Measurements from ENCODE around the gene ABHD15. TPM values are rescaled to one million over a fixed set of nuclear protein-coding genes. Genes with fewer than 3 reads are reported as not detected.
A peak's percentile ranks its signal among the peaks of the same experiment; 100 is the strongest.

Gene ABHD15
- total and polyA plus RNA-seq, 9 of the 15 experiments (the other 6 are each of a cell fraction or from before 2014, with no cell fraction given) = 0.85 to 4.2 (median 2.1) TPM

DNA sequence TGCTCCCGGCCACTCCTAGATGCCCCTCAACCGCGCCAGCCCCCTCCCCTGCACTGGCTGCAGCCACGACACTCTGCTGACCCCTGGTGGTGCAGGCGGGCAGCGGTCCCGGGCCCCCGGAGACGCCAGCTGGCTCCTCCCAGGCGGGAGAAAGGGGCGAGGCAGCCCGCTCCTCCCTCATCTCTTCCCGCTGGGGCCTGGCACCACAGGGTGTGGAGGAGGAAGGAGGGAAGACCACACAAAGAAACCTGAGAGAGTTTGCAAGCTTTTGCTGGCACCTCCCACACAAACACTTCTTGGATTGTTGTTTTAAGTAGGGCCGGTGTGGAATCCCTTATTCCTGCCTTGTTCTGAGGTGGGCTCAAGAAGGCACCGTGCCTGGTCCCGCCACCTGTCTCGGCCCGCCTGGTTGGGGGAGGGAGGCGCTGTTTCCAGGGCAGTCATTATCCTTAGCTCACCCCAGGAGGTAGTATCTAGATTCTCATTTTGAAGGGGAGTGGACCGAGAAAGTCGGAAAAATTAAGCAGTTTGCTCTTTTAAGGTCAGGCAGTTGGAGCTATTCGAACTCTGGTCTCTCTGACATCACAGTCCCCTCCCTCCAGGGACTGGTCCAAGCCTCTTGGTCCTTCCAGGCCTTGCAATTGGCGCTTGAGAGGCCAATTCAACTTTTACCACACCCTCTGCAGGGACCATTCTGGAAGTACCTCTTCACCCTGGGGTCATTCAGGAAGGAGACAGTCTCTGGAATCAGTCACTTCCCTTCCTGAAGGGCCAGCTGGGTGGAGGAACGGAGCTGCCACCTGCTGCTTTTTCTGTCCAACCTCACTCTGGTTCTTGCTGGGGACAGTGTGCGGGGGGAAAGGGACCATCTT is 25.1 kb upstream of the ABHD15 start (continued):
- TF ChIP-seq, protein P1, sequence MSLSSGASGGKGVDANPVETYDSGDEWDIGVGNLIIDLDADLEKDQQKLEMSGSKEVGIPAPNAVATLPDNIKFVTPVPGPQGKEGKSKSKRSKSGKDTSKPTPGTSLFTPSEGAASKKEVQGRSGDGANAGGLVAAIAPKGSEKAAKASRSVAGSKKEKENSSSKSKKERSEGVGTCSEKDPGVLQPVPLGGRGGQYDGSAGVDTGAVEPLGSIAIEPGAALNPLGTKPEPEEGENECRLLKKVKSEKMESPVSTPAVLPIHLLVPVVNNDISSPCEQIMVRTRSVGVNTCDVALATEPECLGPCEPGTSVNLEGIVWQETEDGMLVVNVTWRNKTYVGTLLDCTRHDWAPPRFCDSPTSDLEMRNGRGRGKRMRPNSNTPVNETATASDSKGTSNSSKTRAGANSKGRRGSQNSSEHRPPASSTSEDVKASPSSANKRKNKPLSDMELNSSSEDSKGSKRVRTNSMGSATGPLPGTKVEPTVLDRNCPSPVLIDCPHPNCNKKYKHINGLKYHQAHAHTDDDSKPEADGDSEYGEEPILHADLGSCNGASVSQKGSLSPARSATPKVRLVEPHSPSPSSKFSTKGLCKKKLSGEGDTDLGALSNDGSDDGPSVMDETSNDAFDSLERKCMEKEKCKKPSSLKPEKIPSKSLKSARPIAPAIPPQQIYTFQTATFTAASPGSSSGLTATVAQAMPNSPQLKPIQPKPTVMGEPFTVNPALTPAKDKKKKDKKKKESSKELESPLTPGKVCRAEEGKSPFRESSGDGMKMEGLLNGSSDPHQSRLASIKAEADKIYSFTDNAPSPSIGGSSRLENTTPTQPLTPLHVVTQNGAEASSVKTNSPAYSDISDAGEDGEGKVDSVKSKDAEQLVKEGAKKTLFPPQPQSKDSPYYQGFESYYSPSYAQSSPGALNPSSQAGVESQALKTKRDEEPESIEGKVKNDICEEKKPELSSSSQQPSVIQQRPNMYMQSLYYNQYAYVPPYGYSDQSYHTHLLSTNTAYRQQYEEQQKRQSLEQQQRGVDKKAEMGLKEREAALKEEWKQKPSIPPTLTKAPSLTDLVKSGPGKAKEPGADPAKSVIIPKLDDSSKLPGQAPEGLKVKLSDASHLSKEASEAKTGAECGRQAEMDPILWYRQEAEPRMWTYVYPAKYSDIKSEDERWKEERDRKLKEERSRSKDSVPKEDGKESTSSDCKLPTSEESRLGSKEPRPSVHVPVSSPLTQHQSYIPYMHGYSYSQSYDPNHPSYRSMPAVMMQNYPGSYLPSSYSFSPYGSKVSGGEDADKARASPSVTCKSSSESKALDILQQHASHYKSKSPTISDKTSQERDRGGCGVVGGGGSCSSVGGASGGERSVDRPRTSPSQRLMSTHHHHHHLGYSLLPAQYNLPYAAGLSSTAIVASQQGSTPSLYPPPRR (CRISPR knock-in tag; IDR thresholded peaks at IDR 0.05; ENCODE audit: borderline replicate concordance) = no peak
- TF ChIP-seq, protein P2, sequence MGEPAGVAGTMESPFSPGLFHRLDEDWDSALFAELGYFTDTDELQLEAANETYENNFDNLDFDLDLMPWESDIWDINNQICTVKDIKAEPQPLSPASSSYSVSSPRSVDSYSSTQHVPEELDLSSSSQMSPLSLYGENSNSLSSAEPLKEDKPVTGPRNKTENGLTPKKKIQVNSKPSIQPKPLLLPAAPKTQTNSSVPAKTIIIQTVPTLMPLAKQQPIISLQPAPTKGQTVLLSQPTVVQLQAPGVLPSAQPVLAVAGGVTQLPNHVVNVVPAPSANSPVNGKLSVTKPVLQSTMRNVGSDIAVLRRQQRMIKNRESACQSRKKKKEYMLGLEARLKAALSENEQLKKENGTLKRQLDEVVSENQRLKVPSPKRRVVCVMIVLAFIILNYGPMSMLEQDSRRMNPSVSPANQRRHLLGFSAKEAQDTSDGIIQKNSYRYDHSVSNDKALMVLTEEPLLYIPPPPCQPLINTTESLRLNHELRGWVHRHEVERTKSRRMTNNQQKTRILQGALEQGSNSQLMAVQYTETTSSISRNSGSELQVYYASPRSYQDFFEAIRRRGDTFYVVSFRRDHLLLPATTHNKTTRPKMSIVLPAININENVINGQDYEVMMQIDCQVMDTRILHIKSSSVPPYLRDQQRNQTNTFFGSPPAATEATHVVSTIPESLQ (CRISPR knock-in tag; IDR thresholded peaks at IDR 0.05) = no peak
- TF ChIP-seq PCBP1 (IDR thresholded peaks at IDR 0.05; ENCODE audit: low read depth, low read length, poor library complexity, severe bottlenecking) (no peak), DDX20 (tag; IDR thresholded peaks at IDR 0.05; ENCODE audit: low read depth) (no peak), ZNF644 (tag; IDR thresholded peaks at IDR 0.05; ENCODE audit: low read depth) (no peak), ARID2 (IDR thresholded peaks at IDR 0.05) (peak; percentile 78), STAT5A (IDR thresholded peaks at IDR 0.05; ENCODE audit: borderline replicate concordance, low read length) (no peak), TCF7L2 (IDR thresholded peaks at IDR 0.05; ENCODE audit: low read depth, low read length) (no peak), POLR3A (IDR thresholded peaks at IDR 0.05; ENCODE audit: borderline replicate concordance, extremely low read depth, insufficient read depth, insufficient read length) (no peak), SOX6 (IDR thresholded peaks at IDR 0.05) (no peak), EGR1 (conservative IDR thresholded peaks at IDR 0.05) (no peak; the same call in 1 of the 2 replicates), CBX2 (IDR thresholded peaks at IDR 0.05; ENCODE audit: insufficient read depth, low read length, poor library complexity, severe bottlenecking) (no peak), TCF3 (CRISPR knock-in tag; IDR thresholded peaks at IDR 0.05) (no peak), ZNF668 (CRISPR knock-in tag; IDR thresholded peaks at IDR 0.05) (no peak), ZBTB17 (CRISPR knock-in tag; IDR thresholded peaks at IDR 0.05) (0 out of 2 replicates have a peak, but pooled peaks have one; percentile 39), EHMT2 (IDR thresholded peaks at IDR 0.05) (no peak), RBBP5 (IDR thresholded peaks at IDR 0.05; ENCODE audit: borderline replicate concordance, insufficient read depth, low read length, poor library complexity, severe bottlenecking) (no peak), YY1 (IDR thresholded peaks at IDR 0.05; ENCODE audit: borderline replicate concordance in 1 of 3, control insufficient read depth in 1 of 3, extremely low read depth in 1 of 3, insufficient read depth in 3 of 3, insufficient read length in 1 of 3, insufficient replicate concordance in 2 of 3, low read depth in 1 of 3, low read length in 2 of 3) (peak in 2 of 3 experiments; percentile 42 to 45), KLF10 (CRISPR knock-in tag; IDR thresholded peaks at IDR 0.05) (no peak)
